Measurements from ENCODE around the gene THPO.

Gene THPO

DNA sequence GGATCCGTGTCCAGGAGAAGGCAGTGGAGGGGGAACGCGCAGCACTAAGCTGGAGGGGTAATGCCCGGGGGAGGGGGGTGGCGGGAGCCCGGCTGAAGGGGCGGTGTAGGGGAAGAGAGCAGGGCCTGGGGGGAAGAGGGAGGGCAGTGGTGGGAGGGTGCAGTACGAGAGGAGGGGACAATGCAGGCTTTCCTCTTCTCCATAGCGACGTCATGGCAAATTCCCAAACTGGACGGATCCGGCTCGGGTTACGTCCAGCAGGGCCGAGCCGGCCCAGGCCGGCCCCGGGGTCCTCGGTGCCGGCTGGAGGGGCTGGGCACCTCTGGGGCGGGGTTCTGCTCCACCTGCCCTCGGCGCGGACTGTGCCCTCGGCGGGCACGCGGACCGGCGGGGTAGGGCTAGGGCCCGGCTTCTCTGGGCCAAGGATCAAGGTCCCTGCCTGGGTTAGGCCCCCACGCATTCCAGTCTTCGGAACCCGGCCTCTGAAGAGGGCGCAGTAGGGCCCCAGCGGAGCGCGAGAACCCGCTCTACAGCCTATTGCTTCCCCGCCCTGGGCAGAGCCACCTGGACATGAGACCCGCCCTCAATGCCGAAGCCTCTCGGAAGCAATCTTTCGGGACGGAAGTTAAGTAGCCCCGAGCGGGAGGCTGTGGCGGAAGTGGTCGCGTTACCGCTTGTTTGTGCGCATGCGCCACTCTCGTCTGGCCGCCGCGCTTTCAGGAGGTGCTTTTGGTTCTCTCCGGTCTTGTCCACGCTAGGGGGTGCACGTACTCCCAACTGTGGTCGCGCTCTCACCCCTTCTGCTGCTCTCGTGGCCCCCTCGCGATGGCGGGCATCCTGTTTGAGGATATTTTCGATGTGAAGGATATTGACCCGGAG is 15.1 kb downstream of the THPO start:
- DNase-seq (ENCODE audit: low spot score) = peak; percentile 97

- no peak for DNase-seq (ENCODE audit: low spot score)
Observed at GRCh38 chr3:184361932-184362667, 15.9 kb downstream of the THPO start.

- DNase-seq (ENCODE audit: low spot score) = peak; percentile 83
Observed at GRCh38 chr3:184361532-184361931, 16.5 kb downstream of the THPO start, which contains the start of the genes CLCN2 and POLR2H. CLCN2 (minus strand) TSS chr3:184361605; CDS start chr3:184361479, 126 bp downstream. POLR2H (plus strand) TSS chr3:184361710; CDS start chr3:184363493, 1,783 bp downstream.

- DNase-seq (ENCODE audit: low spot score) = no peak
Observed at GRCh38 chr3:184360929-184361531, 17.0 kb downstream of the THPO start.

- peak; percentile 53 for DNase-seq (ENCODE audit: low spot score)
Observed at GRCh38 chr3:184360070-184360928, 17.7 kb downstream of the THPO start.

DNA sequence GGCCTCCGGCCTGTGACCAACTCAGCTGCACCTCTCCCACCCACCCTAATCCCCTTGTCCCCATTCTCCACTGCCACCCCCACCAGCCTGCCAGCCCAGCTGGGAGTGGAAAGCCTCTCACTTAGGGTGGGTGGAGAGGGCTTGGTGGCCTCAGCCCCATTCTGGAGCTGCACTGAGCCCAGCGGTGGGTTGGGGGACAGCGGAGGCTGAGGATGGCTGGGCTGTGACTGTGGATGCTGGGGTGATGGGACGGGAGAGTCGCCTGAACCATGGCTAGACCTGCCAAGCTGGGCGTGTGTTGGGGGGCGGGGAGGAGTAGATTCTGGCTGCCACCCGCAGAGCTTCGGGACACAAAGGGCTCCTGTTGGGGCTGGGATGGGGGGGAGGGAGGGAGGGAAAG is 18.4 kb downstream of the THPO start:
- DNase-seq (ENCODE audit: low spot score) = peak; percentile 56

GRCh38 chr3:184358921-184359350 is 19.1 kb downstream of the THPO start:
- no peak for DNase-seq (ENCODE audit: low spot score)

DNA sequence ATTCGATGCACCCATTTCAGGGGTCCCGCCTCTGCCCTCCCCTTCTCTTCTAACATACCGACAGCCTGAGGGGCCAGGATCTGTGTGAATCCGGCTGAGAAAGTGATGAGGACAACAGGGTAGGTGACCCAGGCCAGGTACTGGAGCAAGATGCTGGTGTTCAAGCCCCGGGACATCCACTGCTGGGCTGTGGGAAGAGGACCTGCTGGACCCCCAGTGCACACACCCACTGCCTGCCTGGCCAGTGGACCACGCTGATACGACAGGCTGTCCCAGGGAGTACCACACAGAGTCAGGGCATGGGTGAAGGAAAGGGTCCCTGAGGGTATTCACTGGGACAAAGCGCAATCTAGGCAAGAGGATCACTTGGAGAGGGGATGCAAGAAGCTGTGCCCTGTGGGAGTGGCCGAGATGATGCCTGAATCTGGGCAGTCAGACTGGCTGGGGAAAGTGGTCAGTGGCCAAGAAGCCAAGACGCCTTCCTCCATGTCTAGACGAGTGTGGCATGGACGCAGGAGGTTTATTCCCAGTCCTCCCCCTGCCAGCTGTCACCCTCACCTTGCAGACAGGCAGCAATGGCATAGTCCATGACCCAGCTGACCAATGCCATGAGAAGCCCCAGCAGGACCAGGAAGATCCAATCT is 19.8 kb downstream of the THPO start:
- no peak for DNase-seq (ENCODE audit: low spot score)

DNA sequence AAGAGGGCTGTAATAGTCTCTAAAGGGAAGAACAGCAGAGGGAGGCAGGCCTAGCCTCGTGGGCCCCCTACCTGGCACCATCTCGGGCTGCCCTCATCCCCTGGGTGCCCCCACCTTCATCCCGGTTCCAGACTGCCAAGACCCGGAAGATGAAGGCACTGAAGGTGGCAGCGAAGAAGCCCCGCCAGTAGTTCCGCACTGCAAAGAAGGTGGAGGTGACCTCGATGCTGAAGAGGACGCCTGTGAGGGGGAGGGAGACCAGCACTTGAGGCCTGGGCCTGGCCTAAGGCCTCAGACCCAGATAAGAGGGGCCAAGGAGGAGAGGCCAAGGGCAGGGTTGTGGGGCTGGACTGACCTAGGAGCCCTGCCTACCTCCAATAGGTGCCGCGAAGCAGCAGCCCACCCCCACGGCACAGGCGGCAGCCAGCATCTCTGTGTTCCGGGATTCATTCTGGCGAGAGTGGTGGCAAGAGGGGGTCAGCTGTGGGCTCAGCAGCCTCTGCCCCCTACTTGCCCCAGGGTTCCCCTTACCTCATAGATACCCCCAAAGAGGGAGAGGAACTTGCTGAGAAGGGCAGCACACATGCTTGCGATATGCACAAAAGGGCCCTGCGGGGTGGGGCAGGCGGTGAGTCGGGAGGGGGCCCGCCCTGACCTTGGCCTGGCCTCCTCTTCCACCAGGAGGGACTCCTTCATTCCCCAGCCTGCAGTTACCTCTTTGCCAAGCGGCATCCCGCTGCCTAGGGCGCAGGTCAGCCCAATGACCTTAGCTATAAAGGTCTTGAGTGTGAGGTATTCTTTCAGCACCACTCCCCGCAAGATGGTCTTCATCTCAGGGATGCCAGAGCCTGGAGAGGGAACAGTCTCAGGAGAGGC is 20.5 kb downstream of the THPO start:
- no peak for DNase-seq (ENCODE audit: low spot score)

DNA sequence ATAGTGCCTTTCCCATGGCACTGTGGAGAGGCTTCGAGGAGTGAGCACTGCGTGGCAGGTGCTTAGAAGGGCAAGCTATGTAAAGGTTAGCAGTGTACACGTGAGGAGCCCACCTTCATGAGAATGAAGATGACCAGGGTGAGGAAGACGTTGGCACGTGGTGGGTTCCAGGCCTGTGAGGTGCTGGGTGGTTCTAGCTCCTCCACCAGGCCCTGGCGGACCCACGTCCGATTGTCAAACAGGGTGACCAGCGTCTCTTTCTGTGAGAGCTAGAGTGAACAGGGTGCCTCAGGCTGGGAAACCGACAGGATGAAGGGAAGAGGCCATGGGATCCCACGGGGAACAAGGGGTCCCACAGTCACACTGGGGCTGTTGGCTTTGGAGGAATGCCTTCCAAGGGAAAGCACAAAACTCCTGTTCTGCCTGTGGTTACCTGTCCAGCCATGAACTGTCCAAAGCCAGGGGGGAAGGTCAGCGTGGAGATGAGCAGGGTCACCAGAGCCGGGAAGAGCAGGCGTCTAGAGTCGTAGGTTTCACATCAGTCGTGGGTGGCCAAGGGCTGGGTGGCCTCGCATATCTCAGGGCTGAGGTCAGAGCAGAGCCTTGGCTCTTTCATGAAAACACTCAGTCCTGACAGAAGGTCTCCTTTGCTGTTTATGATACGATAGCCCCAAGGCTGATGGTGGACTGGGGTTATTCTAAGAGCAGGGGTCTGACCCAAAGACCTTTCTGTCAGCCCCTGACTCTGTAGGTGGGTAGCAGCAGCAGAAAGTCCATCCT is 22.6 kb downstream of the THPO start:
- DNase-seq (ENCODE audit: low spot score) = no peak

DNA sequence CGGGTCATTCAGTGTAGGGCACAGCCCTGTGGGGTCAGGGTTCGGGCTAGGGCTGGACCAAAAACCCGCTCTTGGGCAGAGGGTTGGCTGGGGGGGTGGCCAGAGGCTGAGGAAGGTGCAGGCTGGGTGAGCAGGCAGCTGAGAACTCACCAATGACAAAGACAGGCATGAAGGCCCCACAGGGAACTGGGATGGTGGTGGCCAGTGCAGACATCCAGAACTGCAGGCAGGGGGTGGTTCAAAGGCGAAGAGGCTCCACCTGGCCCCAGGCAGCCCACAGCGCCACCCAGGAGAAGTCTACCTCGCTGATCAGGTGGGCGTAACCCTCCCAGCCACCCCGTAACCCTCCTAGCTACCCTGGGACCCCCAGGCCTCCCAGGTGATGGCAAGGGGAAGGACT is 23.3 kb downstream of the THPO start:
- no peak for DNase-seq (ENCODE audit: low spot score)

GRCh38 chr3:184354121-184354728 is 23.8 kb downstream of the THPO start:
- peak; percentile 79 for DNase-seq (ENCODE audit: low spot score)

DNA sequence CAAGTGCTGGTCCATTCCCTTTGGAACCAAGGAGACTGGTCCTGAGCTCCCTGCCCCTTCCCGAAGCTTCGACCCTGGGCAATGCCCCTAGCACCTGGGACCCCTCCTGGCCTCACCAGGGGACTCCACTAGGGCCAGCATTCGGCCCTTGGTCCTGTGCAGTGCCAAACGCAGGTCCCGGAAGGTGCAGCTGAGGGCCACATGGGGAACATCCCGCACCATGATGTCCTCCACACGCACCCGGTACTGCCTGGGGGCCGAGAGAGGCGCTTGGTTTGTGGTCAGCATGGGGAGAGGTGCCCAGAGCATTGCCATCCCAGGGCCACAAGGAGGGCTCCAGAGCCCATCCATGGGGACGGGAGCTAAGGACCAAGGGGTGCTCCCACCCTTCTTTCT is 24.5 kb downstream of the THPO start:
- no peak for DNase-seq (ENCODE audit: low spot score)

GRCh38 chr3:184352897-184353545 is 25.0 kb downstream of the THPO start:
- no peak for DNase-seq (ENCODE audit: low spot score)

GRCh38 chr3:184352149-184352785 is 25.7 kb downstream of the THPO start:
- DNase-seq (ENCODE audit: low spot score) = no peak

GRCh38 chr3:184351511-184352148 is 26.4 kb downstream of the THPO start:
- no peak for DNase-seq (ENCODE audit: low spot score)

GRCh38 chr3:184350618-184351017 is 27.4 kb downstream of the THPO start:
- no peak for DNase-seq (ENCODE audit: low spot score)

All from ecto neural progenitor cell (in vitro differentiated cells).